Measurements from ENCODE around the gene EHF. TPM values are rescaled to one million over a fixed set of nuclear protein-coding genes. Genes with fewer than 3 reads are reported as not detected.

The EHF gene
- total RNA-seq, 1 donor from 2014 or later: 22.7 TPM

- TF ChIP-seq, protein P1, sequence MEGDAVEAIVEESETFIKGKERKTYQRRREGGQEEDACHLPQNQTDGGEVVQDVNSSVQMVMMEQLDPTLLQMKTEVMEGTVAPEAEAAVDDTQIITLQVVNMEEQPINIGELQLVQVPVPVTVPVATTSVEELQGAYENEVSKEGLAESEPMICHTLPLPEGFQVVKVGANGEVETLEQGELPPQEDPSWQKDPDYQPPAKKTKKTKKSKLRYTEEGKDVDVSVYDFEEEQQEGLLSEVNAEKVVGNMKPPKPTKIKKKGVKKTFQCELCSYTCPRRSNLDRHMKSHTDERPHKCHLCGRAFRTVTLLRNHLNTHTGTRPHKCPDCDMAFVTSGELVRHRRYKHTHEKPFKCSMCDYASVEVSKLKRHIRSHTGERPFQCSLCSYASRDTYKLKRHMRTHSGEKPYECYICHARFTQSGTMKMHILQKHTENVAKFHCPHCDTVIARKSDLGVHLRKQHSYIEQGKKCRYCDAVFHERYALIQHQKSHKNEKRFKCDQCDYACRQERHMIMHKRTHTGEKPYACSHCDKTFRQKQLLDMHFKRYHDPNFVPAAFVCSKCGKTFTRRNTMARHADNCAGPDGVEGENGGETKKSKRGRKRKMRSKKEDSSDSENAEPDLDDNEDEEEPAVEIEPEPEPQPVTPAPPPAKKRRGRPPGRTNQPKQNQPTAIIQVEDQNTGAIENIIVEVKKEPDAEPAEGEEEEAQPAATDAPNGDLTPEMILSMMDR (conservative IDR thresholded peaks at IDR 0.05; ENCODE audit: low read depth, low read length): no peak
- no peak overlapping the region for H3K4me3 ChIP-seq (ENCODE audit: low read depth, low read length)
- no peak for DNase-seq (ENCODE audit: low read depth)
These were observed 8.8 kb downstream of the EHF start for GRCh38 chr11:34629711-34630110.

GRCh38 chr11:34630544-34630943 lies 9.7 kb downstream of the EHF start:
- no peak for DNase-seq (ENCODE audit: low read depth)
- no peak overlapping the region for H3K4me3 ChIP-seq (ENCODE audit: low read depth, low read length)
- TF ChIP-seq, protein P1 (conservative IDR thresholded peaks at IDR 0.05; ENCODE audit: low read depth, low read length): no peak

GRCh38 chr11:34631297-34631696 lies 10.4 kb downstream of the EHF start:
- TF ChIP-seq, protein P1 (conservative IDR thresholded peaks at IDR 0.05; ENCODE audit: low read depth, low read length): no peak
- H3K4me3 ChIP-seq (ENCODE audit: low read depth, low read length): no peak overlapping the region
- DNase-seq (ENCODE audit: low read depth): no peak

DNA sequence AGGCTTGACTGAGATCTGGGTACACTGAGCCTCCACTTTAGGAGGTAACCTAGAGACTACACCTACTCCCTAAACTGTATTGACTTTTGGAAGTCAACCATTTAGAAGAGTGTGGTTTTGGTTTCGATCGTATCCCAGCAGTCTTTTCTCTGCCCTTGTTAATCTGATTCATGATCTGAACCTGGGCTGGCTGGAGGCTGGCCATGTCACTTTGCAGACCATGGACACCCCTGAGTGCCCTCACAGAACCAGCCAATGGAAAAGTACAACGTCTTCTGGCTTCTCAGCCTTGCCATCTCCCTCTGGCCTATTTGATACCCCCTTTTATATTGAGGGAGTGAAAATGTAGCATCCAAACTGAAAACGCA lies 10.8 kb downstream of the EHF start:
- no peak overlapping the region for H3K4me3 ChIP-seq (ENCODE audit: low read depth, low read length)
- TF ChIP-seq, protein P1 (conservative IDR thresholded peaks at IDR 0.05; ENCODE audit: low read depth, low read length): no peak
- DNase-seq (ENCODE audit: low read depth): no peak

- H3K4me3 ChIP-seq (ENCODE audit: low read depth, low read length): no peak overlapping the region
- TF ChIP-seq, protein P1 (conservative IDR thresholded peaks at IDR 0.05; ENCODE audit: low read depth, low read length): no peak
- DNase-seq (ENCODE audit: low read depth): no peak
These were observed 11.4 kb downstream of the EHF start for GRCh38 chr11:34632105-34632791.

DNA sequence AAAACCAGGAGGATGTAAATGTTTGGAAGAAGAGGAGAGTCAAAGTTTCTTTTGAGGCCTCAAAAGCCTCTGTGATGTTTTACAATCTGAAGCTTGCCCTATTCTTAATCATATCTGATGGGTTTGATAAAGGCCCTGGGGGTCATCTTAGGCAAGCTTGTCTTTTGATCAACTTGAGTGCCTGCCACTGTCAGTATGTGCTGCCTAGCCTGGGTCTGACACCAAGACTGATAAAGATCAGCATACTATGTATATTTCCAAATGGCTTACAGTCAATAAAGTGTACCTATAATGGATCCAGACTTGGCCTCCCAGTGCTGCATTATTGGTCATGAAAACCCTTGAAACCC lies 12.7 kb downstream of the EHF start:
- no peak overlapping the region for H3K4me3 ChIP-seq (ENCODE audit: low read depth, low read length)
- TF ChIP-seq, protein P1 (conservative IDR thresholded peaks at IDR 0.05; ENCODE audit: low read depth, low read length): no peak
- no peak for DNase-seq (ENCODE audit: low read depth)

DNA sequence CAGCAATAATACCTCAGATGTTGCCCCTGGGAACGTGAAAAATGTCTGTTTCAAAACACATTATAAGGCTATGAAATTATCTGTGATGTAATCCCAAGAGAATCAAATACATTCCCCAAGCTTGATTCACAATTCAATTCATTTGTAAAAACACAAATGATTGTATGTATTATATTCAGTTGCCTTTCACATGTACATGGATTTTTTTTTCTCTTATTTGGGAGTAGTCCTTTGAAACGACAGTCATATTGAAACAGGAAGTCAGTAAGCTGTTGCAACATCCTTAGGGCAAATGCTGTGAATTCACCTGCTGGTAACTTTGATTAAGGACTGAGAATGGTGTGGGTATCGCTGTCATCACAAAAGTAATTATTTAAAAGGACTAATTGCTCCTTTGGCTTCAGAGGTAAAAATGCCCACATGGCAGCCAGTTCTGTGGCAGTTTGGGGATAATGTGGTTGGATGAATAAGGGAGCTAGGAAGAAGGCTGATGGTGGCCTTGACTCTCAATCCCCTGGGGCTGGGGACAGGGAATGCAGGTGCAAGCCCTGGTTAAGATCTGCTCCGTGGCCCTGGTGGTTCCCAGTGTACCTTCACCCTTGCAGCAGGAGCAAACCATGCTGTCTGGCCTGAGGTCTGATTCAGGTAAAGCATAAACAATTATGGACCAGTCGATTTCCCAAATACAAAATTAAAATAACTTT lies 13.2 kb downstream of the EHF start:
- TF ChIP-seq, protein P1 (conservative IDR thresholded peaks at IDR 0.05; ENCODE audit: low read depth, low read length): no peak
- H3K4me3 ChIP-seq (ENCODE audit: low read depth, low read length): no peak overlapping the region
- DNase-seq (ENCODE audit: low read depth): no peak
